GM18505 (cell line): Measurements from ENCODE around the gene RPS14.
A peak's percentile ranks its signal among the peaks of the same experiment; 100 is the strongest.
"Not testable (repeated sequence)": the region's sequence is repeated elsewhere in the genome, so short reads cannot be mapped to it uniquely, and the experiment has no call there.

Experiments used
- ATAC-seq: cut with Tn5 transposase; IDR thresholded peaks from one replicate; pipeline ENCODE4 v1.9.1; 2021; ENCODE audit not compliant: unreplicated experiment
- POLR2A ChIP-seq: IDR thresholded peaks from 4 replicates; pipeline ENCODE4 v1.6.1; 2011; ENCODE audit warnings: borderline replicate concordance; ENCODE audit not compliant: insufficient read depth, insufficient read length; ENCODE audit errors: extremely low read depth

The RPS14 gene

GRCh38 chr5:150464554-150465012 is 15.0 kb upstream of the RPS14 start:
- no peak for TF ChIP-seq POLR2A
- no peak for ATAC-seq

- TF ChIP-seq POLR2A: peak; percentile 24
- peak; percentile 69 for ATAC-seq
Measured at GRCh38 chr5:150461231-150461630, 11.7 kb upstream of the RPS14 start.

- ATAC-seq: peak; percentile 21
- no peak for TF ChIP-seq POLR2A
Measured at GRCh38 chr5:150460781-150461180, 11.2 kb upstream of the RPS14 start.

- no peak for TF ChIP-seq POLR2A
- peak; percentile 61 for ATAC-seq
Measured at GRCh38 chr5:150458802-150459557, 9.4 kb upstream of the RPS14 start.

- TF ChIP-seq POLR2A: no peak
- ATAC-seq: no peak
Measured at GRCh38 chr5:150457562-150458240, 8.2 kb upstream of the RPS14 start.

GRCh38 chr5:150457121-150457520 is 7.6 kb upstream of the RPS14 start:
- no peak for ATAC-seq
- TF ChIP-seq POLR2A: no peak

- no peak for ATAC-seq
- no peak for TF ChIP-seq POLR2A
Measured at GRCh38 chr5:150454492-150455229, 5.1 kb upstream of the RPS14 start.

- ATAC-seq: not testable (repeated sequence)
Measured at GRCh38 chr5:150454027-150454426, 4.5 kb upstream of the RPS14 start.

GRCh38 chr5:150452914-150453313 is 3.4 kb upstream of the RPS14 start:
- no peak for TF ChIP-seq POLR2A
- no peak for ATAC-seq

GRCh38 chr5:150451594-150451993 is 2.1 kb upstream of the RPS14 start:
- ATAC-seq: no peak
- no peak for TF ChIP-seq POLR2A

- peak; percentile 32 for ATAC-seq
Measured at GRCh38 chr5:150448952-150449516, 505 bp downstream of the RPS14 start.

GRCh38 chr5:150448334-150448733 is 1.2 kb downstream of the RPS14 start:
- ATAC-seq: no peak

More at GRCh38 chr5:150448952-150449516, 505 bp downstream of the RPS14 start:
- TF ChIP-seq POLR2A: no peak

GRCh38 chr5:150447188-150447587 is 2.4 kb downstream of the RPS14 start:
- peak; percentile 4 for TF ChIP-seq POLR2A
- no peak for ATAC-seq

More at GRCh38 chr5:150448334-150448733, 1.2 kb downstream of the RPS14 start:
- no peak for TF ChIP-seq POLR2A
